Neural cell (in vitro differentiated cells): ENCODE results near the gene BHLHA15.

Experiments used
- CTCF ChIP-seq: fragments of 450-650 bp; IDR thresholded peaks from 2 replicates; pipeline ENCODE4 v1.5.1; 2014; ENCODE audit warnings: antibody characterized with exemption, mild to moderate bottlenecking, moderate library complexity; ENCODE audit not compliant: poor library complexity, severe bottlenecking
- EZH2 ChIP-seq: fragments of 200-600, 300-800 bp; shearing (Covaris generic), sonication (generic); IDR thresholded peaks from 2 replicates; pipeline ENCODE4 v1.6.1; 2014; ENCODE audit warnings: antibody characterized with exemption, low read length, borderline replicate concordance, mild to moderate bottlenecking; ENCODE audit not compliant: insufficient read depth, poor library complexity, severe bottlenecking
- POLR2AphosphoS5 ChIP-seq: IDR thresholded peaks from 2 replicates; pipeline ENCODE4 v1.6.1; 2012
- REST ChIP-seq: IDR thresholded peaks from 2 replicates; pipeline ENCODE4 v1.6.1; 2012; ENCODE audit warnings: borderline replicate concordance
- SMC3 ChIP-seq: fragments of 450-650 bp; conservative IDR thresholded peaks from 2 replicates; pipeline ENCODE4 v1.6.1; 2014; ENCODE audit warnings: antibody characterized with exemption, mild to moderate bottlenecking, moderate library complexity; ENCODE audit not compliant: poor library complexity
- TAF1 ChIP-seq: IDR thresholded peaks from 2 replicates; pipeline ENCODE4 v1.6.1; 2012; ENCODE audit warnings: low read depth

GRCh38 chr7:98217623-98218582 is 6.7 kb downstream of the BHLHA15 start:
- TF ChIP-seq POLR2AphosphoS5 (no peak), EZH2 (no peak), CTCF (no peak), TAF1 (no peak), SMC3 (no peak), REST (no peak)
